Liver (tissue), 10 donors: ENCODE data around the gene ADAMTS16. TPM values are rescaled to one million over a fixed set of nuclear protein-coding genes. Genes with fewer than 3 reads are reported as not detected.

Experiments used
- DNase-seq: peaks from one replicate; pipeline ENCODE4 v3.0.0-alpha.2; 2017; ENCODE audit warnings: low spot score
- H3K27ac ChIP-seq, 2 donors: one replicate each; pipeline ENCODE4 v1.7.0; 2013; ENCODE audit warnings: inconsistent platforms in 2 of 2, low read length in 2 of 2, control low read depth in 1 of 2, low read depth in 1 of 2, mild to moderate bottlenecking in 1 of 2
- H3K27me3 ChIP-seq, 4 donors: one replicate each; pipeline versions ENCODE4 v1.6.1 to v1.7.0; 2013; ENCODE audit warnings: low read length in 3 of 4, inconsistent platforms in 1 of 4, mild to moderate bottlenecking in 1 of 4, moderate library complexity in 1 of 4; ENCODE audit not compliant: control insufficient read depth in 4 of 4, insufficient read depth in 4 of 4
- H3K36me3 ChIP-seq, 4 donors: one replicate each; pipeline versions ENCODE4 v1.6.1 to v1.7.0; 2013; ENCODE audit warnings: low read length in 3 of 4, mild to moderate bottlenecking in 3 of 4, low read depth in 1 of 4, moderate library complexity in 1 of 4; ENCODE audit not compliant: control insufficient read depth in 4 of 4, insufficient read depth in 3 of 4
- H3K4me1 ChIP-seq, 4 donors: one replicate each; pipeline versions ENCODE4 v1.6.1 to v1.7.0; 2013; ENCODE audit warnings: low read length in 3 of 4, mild to moderate bottlenecking in 3 of 4, moderate library complexity in 1 of 4; ENCODE audit not compliant: control insufficient read depth in 4 of 4, insufficient read depth in 4 of 4
- H3K4me3 ChIP-seq, 3 donors: one replicate each; pipeline versions ENCODE4 v1.6.1 to v1.7.0; 2013; ENCODE audit warnings: low read length in 3 of 3, control low read depth in 1 of 3, low read depth in 1 of 3, mild to moderate bottlenecking in 1 of 3
- H3K9ac ChIP-seq, 2 donors: one replicate each; pipeline ENCODE4 v1.7.0; 2013; ENCODE audit warnings: low read length in 2 of 2, mild to moderate bottlenecking in 2 of 2, moderate library complexity in 2 of 2, control low read depth in 1 of 2, low read depth in 1 of 2
- H3K9me3 ChIP-seq, 4 donors: one replicate each; pipeline versions ENCODE4 v1.6.1 to v1.7.0; 2013; ENCODE audit warnings: low read length in 3 of 4; ENCODE audit not compliant: control insufficient read depth in 4 of 4
- ATF3 ChIP-seq: IDR thresholded peaks from 2 replicates; pipeline ENCODE4 v1.6.1; 2016; ENCODE audit warnings: antibody characterized with exemption
- CTCF ChIP-seq: fragments of 150-350 bp; IDR thresholded peaks from 2 replicates; pipeline ENCODE4 v1.5.1; 2017; ENCODE audit warnings: improper control_type of control experiment, low read depth, low read length; ENCODE audit not compliant: missing input control
- EGR1 ChIP-seq, 2 donors: IDR thresholded peaks; 2 replicates each; pipeline ENCODE4 v1.6.1; 2016 to 2018; ENCODE audit warnings: antibody characterized with exemption in 2 of 2, low read depth in 2 of 2
- FOXA1 ChIP-seq: IDR thresholded peaks from 2 replicates; pipeline ENCODE4 v1.6.1; 2016; ENCODE audit warnings: antibody characterized with exemption
- GABPA ChIP-seq, 2 donors: IDR thresholded peaks in 1 of 2; conservative IDR thresholded peaks in 1 of 2; 2 replicates each; pipeline ENCODE4 v1.6.1; 2016; ENCODE audit warnings: antibody characterized with exemption in 2 of 2, mild to moderate bottlenecking in 1 of 2, moderate library complexity in 1 of 2
- HNF4A ChIP-seq, 2 donors: conservative IDR thresholded peaks; 2 replicates each; pipeline ENCODE4 v1.6.1; 2016; ENCODE audit warnings: antibody characterized with exemption in 2 of 2, mild to moderate bottlenecking in 2 of 2
- HNF4G ChIP-seq: IDR thresholded peaks from 2 replicates; pipeline ENCODE4 v1.6.1; 2016; ENCODE audit warnings: antibody characterized with exemption
- JUND ChIP-seq, 2 donors: IDR thresholded peaks; 2 replicates each; pipeline ENCODE4 v1.6.1; 2016; ENCODE audit warnings: antibody characterized with exemption in 2 of 2
- NR2F2 ChIP-seq: IDR thresholded peaks from 2 replicates; pipeline ENCODE4 v1.6.1; 2016; ENCODE audit warnings: antibody characterized with exemption
- RAD21 ChIP-seq, 2 donors: IDR thresholded peaks; 2 replicates each; pipeline ENCODE4 v1.6.1; 2016; ENCODE audit warnings: antibody characterized with exemption in 2 of 2, mild to moderate bottlenecking in 2 of 2
- REST ChIP-seq: IDR thresholded peaks from 2 replicates; pipeline ENCODE4 v1.6.1; 2016; ENCODE audit warnings: antibody characterized with exemption, mild to moderate bottlenecking
- RXRA ChIP-seq, 2 donors: IDR thresholded peaks; 2 replicates each; pipeline ENCODE4 v1.6.1; 2017 to 2018; ENCODE audit warnings: antibody characterized with exemption in 2 of 2, mild to moderate bottlenecking in 1 of 2
- SP1 ChIP-seq: IDR thresholded peaks from 2 replicates; pipeline ENCODE4 v1.6.1; 2018; ENCODE audit warnings: antibody characterized with exemption, mild to moderate bottlenecking
- TAF1 ChIP-seq: conservative IDR thresholded peaks from 2 replicates; pipeline ENCODE4 v1.6.1; 2016; ENCODE audit warnings: antibody characterized with exemption, mild to moderate bottlenecking
- YY1 ChIP-seq: IDR thresholded peaks from 2 replicates; pipeline ENCODE4 v1.6.1; 2016; ENCODE audit warnings: antibody characterized with exemption, mild to moderate bottlenecking
- ZBTB33 ChIP-seq: IDR thresholded peaks from 2 replicates; pipeline ENCODE4 v1.6.1; 2016; ENCODE audit warnings: antibody characterized with exemption
- WGBS: extraction: QIAGEN DNeasy Blood & Tissue Kit; methylation state at CpG from one replicate; pipeline ENCODE4 v1.1.7; 2013; 5-methylcytosine and 5-hydroxymethylcytosine counted together
- polyA plus RNA-seq, 2 donors: library from polyadenylated mRNA; stranded (reverse) in 1 of 2; unstranded in 1 of 2; fragments of 200-250 nt in 1 of 2; fragments of >200 nt in 1 of 2; fragmentation: Nextera tagmentation in 1 of 2; extraction: Ambion mirVana in 1 of 2; gene quantifications; one replicate each; pipeline versions ENCODE4 v1.2.1 to v1.2.3, GENCODE V29; 2013 to 2015
- small RNA-seq: library from RNA; depleted of rRNA; stranded (forward); fragments of <200 nt; gene quantifications from one replicate; pipeline ENCODE3, GENCODE V24; 2014
- total RNA-seq, 2 donors: library from RNA; depleted of rRNA; stranded (reverse); fragments of >200 nt; gene quantifications; one replicate each; pipeline ENCODE4 v1.2.3, GENCODE V29; 2014
- donor health status: healthy.
- donor health status: healthy.
- donor health status: healthy.
- donor health status: healthy.
- donor health status: healthy.

ADAMTS16 gene
- total and polyA plus RNA-seq, 4 donors = under 0.01 to 0.84 TPM; not detected in 2

- DNase-seq = no peak
- Histone ChIP-seq H3K9ac (no peak overlapping the region), H3K4me3 (no peak overlapping the region), H3K27me3 (no peaks in the 10 kb centered on the region), H3K4me1 (peaks cover 0 to 28% (median 14%) of the 10 kb centered on the region in 4 donors), H3K9me3 (no peaks in the 10 kb centered on the region), H3K27ac (no peak overlapping the region), H3K36me3 (no peaks in the 10 kb centered on the region)
- WGBS = 87% methylated on average over 4 of the region's 4 CpGs
- TF ChIP-seq GABPA (IDR thresholded peaks at IDR 0.05 in 1 of 2, conservative IDR thresholded peaks at IDR 0.05 in 1 of 2) = no peak
- TF ChIP-seq EGR1 (IDR thresholded peaks at IDR 0.05; ENCODE audit: low read depth in 2 of 2) = no peak
- TF ChIP-seq ATF3 = no peak
- no peak for TF ChIP-seq TAF1
- TF ChIP-seq CTCF = no peak
- no peak for TF ChIP-seq HNF4G
- TF ChIP-seq NR2F2 = no peak
- no peak for TF ChIP-seq YY1
- no peak for TF ChIP-seq RXRA (IDR thresholded peaks at IDR 0.05)
- no peak for TF ChIP-seq SP1
- no peak for TF ChIP-seq ZBTB33
- no peak for TF ChIP-seq JUND (IDR thresholded peaks at IDR 0.05)
- no peak for TF ChIP-seq FOXA1
- no peak for TF ChIP-seq REST
- no peak for TF ChIP-seq HNF4A (conservative IDR thresholded peaks at IDR 0.05)
- no peak for TF ChIP-seq RAD21 (IDR thresholded peaks at IDR 0.05)
These were observed 229.0 kb downstream of the ADAMTS16 start for GRCh38 chr5:5369051-5369605.

Small RNAs within 50 kb of the gene (small RNA-seq; reads per million reads assigned to genes)
- gene RN7SKP73 = not detected
